GM18508 (cell line): ENCODE results near the gene PLCD1.

ENCODE experiments used
- ATAC-seq: cut with Tn5 transposase; IDR thresholded peaks from one replicate; pipeline ENCODE4 v1.9.1; 2021; ENCODE audit warnings: moderate number of reproducible peaks; ENCODE audit not compliant: insufficient read depth, unreplicated experiment

The PLCD1 gene

DNA sequence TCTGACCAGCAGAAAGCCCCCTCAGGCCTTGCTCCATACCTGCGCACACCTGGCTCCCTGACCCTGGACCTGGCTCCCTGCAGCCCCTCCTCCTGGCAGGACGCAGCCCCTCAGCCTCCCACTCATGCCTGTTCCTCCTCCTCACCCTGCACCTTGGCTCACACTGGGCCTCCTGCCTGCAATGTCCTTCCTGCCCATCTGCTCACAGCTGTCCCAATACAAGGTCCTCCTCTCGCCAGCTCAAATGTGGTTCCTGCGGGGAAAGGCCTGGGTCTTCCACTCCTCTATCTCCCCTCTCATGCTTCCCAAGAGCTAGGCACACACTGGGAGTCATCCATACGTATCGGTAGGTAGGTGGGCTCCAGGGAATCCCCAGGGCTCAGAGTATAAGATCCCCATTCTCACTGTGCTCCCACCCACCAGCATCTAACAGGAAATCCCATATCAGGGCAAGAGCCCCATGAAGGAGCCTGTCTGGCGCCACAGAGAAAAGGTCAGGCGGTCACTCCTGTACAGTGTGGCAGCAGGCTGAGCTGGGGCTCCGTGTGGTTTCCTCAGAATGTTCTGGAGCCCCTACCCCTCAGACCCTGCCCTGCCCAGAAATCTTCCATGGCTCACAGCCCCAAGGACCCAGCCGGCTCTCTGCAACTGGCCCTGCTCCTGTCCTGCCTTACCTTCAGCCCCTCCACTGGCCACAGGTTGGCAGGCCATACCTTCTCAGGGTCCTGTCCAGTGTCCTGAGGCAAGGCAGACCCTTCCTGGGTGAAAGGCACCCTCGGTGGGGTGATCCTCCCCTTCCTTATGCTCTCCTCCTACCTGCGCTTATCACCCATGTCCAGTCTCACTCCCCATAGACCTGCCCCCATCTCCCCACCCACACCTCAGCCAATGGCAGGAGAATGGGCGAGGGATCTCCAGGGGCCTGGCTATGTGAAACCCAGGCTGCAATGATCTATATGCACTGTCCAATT lies 10.9 kb downstream of the PLCD1 start:
- no peak for ATAC-seq

- ATAC-seq, result no peak
These were observed 11.8 kb downstream of the PLCD1 start for GRCh38 chr3:38017445-38018295.

DNA sequence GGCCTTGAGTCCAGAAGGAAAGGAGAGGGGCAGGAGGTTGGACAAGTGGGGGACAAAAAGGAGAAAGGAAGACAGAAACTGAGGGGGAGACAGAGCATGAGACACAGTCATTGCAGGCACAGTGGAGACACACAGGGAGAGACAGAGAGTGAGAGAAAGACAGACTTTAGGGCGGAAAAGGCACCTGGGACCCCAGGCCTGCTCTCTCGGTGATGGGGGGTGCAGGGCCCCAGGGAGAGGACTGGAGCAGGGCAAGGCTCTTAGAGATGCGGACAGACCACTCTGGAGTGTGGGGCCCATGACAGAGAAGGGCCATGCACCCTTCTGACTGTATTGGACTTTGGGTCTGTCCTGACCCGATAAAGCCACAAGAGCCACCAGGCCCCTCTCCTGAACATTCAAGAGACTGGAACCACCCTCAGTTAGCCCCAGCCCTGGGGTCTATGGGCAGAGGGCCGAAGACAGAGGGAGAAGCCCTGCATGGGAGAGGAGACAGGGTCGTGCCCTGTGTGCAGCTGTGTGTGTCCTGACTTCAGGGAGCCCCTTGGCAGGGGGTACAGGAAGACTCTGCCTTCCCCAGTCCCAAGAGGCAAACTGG lies 12.5 kb downstream of the PLCD1 start:
- no peak for ATAC-seq

DNA sequence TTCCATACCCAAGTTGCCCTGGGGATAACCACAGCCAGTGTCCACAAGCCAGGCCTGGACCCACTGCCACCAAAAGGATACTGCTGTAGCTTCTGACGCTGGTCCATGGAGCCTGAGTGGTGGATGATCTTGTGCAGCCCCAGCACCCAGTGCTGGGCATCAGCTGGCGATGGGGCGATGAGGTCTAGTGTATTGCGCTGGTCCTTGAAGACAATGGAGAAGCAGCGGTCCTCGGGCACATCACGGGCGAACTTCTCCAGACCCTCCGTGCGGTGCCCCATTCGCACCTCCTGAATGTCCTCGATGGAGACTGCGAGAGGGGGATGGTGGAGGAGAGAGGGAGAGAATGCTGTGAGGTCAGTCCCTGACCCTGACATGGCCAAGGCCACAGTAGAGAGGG lies 13.0 kb downstream of the PLCD1 start:
- no peak for ATAC-seq

DNA sequence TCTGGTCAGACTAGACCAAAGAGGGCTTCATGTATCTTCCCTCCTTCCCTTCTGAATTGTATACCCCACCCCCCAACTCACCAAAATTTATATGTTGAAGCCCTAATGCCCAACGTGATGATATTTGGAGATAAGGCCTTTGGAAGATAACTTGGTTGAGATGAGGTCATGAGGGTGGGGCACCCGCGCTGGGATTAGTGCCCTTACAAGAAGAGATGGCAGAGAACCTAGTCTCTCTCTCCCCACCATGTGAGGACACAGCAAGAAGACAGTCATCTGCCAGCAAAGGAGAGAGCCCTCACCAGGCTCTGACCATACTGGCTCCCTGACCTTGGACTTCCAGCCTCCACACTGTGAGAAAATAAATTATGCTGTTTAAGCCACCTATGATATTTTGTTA lies 13.5 kb downstream of the PLCD1 start:
- no peak for ATAC-seq

GRCh38 chr3:38015485-38015884 lies 14.0 kb downstream of the PLCD1 start:
- ATAC-seq, result no peak

DNA sequence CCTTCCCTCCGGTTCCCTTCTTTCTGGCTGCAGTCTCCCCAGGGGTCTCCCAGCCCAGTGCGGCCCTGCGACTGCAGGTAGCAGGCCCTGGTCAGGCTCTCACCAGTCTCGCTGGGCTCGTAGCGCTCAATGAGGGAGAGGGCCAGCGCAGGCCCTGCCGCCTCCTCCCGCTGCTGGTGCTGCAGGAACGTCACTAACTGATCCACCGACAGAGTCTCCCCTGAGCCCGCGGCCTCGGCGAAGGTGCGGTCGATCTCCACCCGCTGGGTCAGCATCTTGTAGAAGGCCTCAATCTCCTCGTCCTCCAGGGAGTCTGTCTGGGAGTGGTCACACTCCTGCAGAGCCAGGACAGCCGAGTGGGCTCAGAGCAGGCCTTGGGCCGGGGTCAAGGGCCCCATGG lies 18.3 kb downstream of the PLCD1 start:
- ATAC-seq, result no peak

DNA sequence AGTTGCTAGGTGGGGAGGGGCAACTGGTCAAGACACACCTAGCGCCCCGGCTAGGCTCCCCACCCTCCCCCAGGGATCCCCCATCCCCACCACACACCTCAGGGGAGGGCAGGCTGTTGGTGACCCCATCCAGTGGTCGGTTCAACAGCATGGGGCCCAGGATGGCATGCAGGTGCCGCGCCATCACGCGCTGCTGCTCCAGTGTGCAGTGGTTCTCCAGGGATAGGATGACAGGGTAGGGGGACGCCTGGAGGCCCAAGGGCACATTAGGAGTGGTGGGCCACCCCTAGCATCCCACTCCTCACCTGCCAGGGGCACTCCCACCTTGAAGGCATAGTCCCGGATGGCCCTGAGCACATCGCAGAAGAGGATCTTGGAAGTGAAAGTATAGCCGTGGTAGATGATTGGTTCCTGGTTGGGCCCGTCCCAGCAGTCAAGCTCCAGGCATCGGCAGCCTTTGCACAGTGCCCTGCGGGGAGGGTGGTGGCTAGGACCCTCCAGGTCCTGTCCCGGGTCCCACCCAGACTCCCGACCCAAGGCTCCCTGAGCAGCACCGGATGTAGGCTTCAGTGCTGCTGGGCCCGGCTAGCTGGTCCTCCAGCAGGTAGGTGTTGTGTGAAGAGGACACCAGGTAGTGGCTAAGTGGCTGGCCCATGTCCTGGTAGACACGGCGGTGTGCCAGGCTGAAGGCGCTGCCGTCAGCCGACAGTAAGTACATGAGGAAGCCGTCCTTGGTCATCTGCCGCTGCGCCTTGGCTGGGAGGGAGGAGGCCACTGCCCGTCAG lies 19.4 kb downstream of the PLCD1 start:
- no peak for ATAC-seq

- ATAC-seq, result no peak
These were observed 20.4 kb downstream of the PLCD1 start for GRCh38 chr3:38008971-38009580.

DNA sequence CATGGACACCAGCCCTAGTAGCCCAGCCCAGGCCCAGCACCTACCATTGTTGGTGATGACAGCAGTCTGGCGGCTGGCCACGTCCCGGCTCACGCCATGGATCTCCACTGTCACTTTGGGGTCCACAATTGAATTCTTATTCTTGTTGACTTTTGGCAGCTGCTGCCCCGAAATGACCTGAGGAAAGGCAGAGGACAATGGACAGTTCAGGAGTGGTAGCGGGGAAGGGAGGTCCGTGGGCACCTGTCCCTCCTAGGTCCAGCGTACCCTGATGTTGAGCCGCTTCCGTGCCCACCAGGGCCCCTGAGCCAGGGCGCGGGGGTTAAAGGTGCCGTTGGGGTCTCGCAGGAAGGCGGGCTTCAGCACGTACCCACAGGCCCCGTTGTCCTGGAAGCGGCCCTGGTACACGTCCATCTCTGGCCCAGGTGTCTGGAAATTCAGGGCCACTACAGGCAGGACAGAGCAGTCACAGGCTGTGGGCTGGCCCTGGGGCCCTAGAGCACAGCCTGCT lies 21.2 kb downstream of the PLCD1 start:
- ATAC-seq, result no peak

- no peak for ATAC-seq
These were observed 21.7 kb downstream of the PLCD1 start for GRCh38 chr3:38007754-38008090.

DNA sequence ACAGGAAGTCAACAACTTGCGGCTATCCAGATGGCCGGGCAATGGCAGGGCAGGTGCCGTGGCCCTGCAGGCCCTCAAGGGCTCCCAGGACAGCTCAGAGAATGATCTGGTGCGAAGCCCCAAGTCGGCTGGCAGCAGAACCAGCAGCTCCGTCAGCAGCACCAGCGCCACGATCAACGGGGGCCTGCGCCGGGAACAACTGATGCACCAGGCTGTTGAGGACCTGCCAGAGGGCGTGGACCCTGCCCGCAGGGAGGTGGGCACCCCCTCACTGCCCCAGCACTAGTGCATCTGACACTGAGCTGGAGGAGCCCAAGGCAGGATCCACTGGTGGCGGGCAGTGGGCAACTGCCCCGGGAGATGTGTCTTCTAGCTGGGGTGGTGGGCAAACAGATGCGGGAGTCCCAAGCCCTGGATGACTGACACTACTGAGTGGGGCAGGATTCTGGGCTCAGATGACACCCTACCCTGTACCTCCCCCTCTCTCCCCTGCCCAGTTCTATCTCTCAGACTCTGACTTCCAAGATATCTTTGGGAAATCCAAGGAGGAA lies 22.9 kb downstream of the PLCD1 start:
- ATAC-seq, result no peak

DNA sequence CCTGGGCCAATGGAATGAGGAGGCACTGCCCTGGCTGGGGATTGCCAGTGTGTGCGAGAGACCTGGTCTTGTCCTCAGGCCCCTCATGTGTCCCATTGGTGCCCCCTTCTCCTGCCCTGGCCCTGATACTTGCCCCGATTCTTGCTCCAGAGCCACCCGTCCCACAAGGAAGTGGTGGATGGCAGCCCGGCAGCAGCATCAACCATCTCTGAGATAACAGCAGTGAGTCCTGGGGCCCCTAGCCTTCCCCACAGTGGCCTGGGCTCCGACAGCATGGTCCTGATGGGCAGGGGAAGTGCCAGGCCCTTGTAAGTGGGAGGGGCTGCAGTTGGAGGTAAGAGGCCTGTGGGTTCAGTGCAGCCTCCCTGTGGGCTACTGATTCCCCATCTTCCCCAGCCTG lies 23.4 kb downstream of the PLCD1 start:
- no peak for ATAC-seq

DNA sequence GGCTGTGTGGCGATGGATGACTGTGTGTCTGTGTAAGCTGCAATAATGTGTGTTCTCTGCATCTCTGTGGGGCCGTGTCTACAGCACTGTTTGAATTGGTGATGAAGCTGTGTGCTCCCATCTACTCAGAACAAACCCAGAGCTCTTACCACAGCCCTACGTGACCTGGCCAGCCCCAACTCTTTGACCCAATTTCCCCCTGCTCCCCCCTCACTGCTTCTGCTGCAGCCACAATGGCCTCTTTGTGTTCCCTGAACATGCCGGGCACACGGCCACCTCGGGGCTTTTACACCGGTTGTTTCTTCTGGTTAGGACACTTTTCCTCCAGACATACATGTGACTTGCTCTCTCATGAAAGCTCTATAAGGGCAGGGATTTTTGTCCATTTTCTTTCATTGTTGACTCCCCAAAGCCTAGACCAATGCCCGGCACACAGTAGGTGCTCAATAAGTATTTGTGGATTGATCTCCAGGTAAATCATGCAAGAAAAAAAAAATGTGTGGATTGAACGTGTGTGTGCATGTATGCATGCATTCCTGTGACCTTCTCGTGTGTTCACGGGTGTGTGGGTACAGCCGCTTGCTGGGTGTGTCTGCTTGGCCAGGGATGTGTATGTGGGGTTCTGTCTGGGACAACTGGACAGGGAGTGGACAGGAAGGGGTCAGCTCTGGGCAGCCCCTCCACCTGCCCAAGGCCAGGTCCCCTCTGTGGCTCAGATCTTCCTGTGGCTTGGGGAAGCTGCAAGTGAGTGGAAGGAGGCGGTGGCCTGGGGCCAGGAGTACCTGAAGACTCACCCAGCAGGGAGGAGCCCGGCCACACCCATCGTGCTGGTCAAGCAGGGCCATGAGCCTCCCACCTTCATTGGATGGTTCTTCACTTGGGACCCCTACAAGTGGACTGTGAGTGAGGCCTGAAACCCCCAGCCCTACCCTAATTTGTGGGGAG lies 24.1 kb downstream of the PLCD1 start:
- no peak for ATAC-seq

GRCh38 chr3:38004415-38005075 lies 24.9 kb downstream of the PLCD1 start:
- ATAC-seq, result no peak

DNA sequence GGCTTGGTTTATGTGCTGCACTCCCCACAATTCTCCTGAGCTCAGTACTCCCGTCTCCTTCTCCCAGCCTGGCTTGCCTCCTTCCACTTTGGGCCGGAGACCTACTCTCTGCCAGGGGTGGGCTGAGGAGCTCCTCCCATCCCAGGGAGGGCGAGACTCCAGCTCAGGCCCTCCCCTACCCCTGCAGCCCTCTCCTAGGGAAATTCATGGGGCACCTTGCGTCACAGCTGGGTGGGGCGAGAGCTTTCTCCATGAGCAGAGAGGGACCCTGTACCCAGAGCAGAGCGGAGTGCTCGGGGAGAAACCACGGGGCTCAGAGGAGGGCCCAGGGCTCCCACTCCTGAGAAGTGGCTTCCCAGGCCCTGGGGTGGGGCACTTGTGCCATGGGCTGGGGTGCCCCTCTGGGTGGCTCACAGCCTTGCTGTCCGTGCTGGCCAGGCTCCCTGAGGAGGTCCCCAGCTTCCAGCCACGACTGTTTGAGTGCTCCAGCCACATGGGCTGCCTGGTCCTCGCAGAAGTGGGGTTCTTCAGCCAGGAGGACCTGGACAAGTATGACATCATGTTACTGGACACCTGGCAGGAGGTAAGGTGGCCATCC lies 25.5 kb downstream of the PLCD1 start:
- no peak for ATAC-seq

DNA sequence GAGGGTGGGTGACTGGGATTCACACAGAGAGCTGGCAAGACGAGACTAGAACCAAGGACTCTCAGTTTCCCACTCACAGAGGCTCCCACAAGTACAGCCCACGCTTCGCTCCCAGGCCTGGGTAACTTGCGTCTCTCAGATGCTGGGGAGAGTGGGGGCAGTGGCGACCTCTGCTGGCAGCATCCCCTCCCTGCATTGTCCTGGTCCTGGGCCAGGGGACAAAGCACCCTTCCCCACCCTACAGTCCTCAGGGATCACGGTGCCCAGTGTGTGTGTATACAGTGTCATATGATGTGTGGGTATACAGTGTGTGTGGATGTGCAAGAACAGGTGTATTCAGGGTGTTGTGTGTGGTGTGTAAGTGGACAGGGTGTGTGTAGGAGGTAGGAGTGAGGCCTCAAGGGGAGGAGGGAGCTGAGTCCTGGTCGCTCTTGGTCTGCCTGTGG lies 26.0 kb downstream of the PLCD1 start:
- ATAC-seq, result no peak
